Measurements from ENCODE around the gene ADAM8. TPM values are rescaled to one million over a fixed set of nuclear protein-coding genes. Genes with fewer than 3 reads are reported as not detected.

The ADAM8 gene
- total and polyA plus RNA-seq, 2 of the 8 experiments (the other 6 are each of a cell fraction or from before 2014, with no cell fraction given) = 4.6 TPM

DNA sequence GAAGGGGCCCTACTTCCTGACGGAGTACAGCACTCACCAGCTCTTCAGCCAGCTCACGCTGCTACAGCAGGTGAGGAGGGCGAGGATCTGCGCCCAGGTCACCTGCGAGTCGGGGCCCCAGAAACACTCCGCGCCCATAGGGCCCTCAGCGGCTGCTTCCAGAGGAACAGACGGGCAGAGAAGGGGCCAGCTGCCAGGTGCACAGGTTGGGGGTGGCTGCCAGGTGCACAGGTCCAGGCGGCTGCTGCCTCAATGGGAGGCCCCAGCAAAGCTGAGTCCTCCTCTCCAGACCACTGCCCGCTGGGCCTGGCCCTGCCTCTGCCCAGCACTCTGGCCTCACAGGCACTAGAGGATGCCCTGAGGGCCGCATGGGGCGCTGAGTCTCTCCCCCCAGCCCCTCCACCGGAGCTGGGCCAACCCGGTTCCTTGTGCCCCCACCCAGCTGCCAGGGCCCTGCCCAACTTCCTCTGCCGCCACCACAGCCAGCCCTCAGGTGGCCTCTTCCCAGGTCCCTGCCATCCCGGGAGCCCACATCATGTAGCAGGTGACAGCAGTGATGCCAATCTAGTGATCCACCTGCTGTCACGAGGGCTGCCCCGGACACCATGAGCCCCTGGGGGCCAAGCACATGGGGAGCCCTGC lies 63.7 kb downstream of the ADAM8 start:
- Histone ChIP-seq H4K91ac (replicated peaks; ENCODE audit: insufficient read length, low read length) (no peak overlapping the region), H3K18ac (ENCODE audit: extremely low read depth, low read length) (no peak overlapping the region), H2BK12ac (ENCODE audit: low read depth, low read length) (no peak overlapping the region), H2BK20ac (ENCODE audit: low read length) (no peak overlapping the region), H3K9me3 (ENCODE audit: insufficient read depth in 2 of 2, low read depth in 1 of 2, low read length in 1 of 2) (peaks cover 0 to 4% of the 10 kb centered on the region in 2 experiments; a peak in 1 of 4 replicates), H3K4me3 (ENCODE audit: extremely low read depth in 1 of 4, insufficient read depth in 2 of 4, low read depth in 3 of 4, low read length in 4 of 4) (no peak overlapping the region), H3K23ac (ENCODE audit: insufficient read length) (no peak overlapping the region), H3K9ac (replicated peaks in 1 of 4; ENCODE audit: extremely low read depth in 1 of 4, low read depth in 3 of 4, low read length in 3 of 4) (no peak overlapping the region), H4K8ac (ENCODE audit: extremely low read depth, insufficient read depth, low read length) (no peak overlapping the region), H3K23me2 (ENCODE audit: low read depth, low read length) (peaks cover 8% of the 10 kb centered on the region), H2BK5ac (ENCODE audit: low read depth, low read length) (no peak overlapping the region), H3K36me3 (ENCODE audit: control insufficient read depth in 2 of 4, insufficient read depth in 4 of 4, low read length in 3 of 4) (no peaks in the 10 kb centered on the region; a peak in 3 of 8 replicates), H2AK5ac (ENCODE audit: low read depth, low read length) (no peak overlapping the region), H3K4ac (replicated peaks; ENCODE audit: insufficient read length, low read depth, low read length) (no peak overlapping the region), H4K5ac (ENCODE audit: insufficient read length, low read depth, low read length) (no peak overlapping the region), H2BK120ac (replicated peaks; ENCODE audit: low read depth, low read length) (no peak overlapping the region), H4K20me1 (replicated peaks in 1 of 2; ENCODE audit: control insufficient read depth in 1 of 2, insufficient read depth in 2 of 2, low read length in 2 of 2) (peaks cover 0 to 12% of the 10 kb centered on the region in 2 experiments), H2BK15ac (ENCODE audit: low read length) (no peak overlapping the region), H3K4me1 (replicated peaks in 1 of 4; ENCODE audit: control insufficient read depth in 3 of 4, insufficient read depth in 4 of 4, low read length in 3 of 4) (no peaks in the 10 kb centered on the region; a peak in 1 of 7 replicates), H3K4me2 (ENCODE audit: insufficient read depth in 1 of 2, low read depth in 2 of 2, low read length in 2 of 2) (no peak overlapping the region), H3K14ac (ENCODE audit: insufficient read length) (no peak overlapping the region), H3K56ac (replicated peaks; ENCODE audit: insufficient read length, low read depth, low read length) (no peak overlapping the region), H2AFZ (ENCODE audit: low read length) (no peak overlapping the region), H3K27me3 (replicated peaks in 1 of 4; ENCODE audit: control insufficient read depth in 3 of 4, extremely low read depth in 1 of 4, insufficient read depth in 3 of 4, low read length in 3 of 4) (no peaks in the 10 kb centered on the region; a peak in 1 of 7 replicates), H3K27ac (ENCODE audit: low read depth, low read length) (no peak overlapping the region), H3K79me2 (ENCODE audit: control insufficient read depth in 1 of 2, insufficient read depth in 2 of 2, low read length in 2 of 2) (no peaks in the 10 kb centered on the region), H3K79me1 (ENCODE audit: low read depth, low read length) (no peaks in the 10 kb centered on the region)
- ChIA-PET POLR2A (ENCODE audit: partially characterized antibody) (interaction anchor here (1.4 to 2.0 kb wide), 3 partner anchors 9 to 51 kb away, joined by 3 to 7 read pairs (median 6); no protein-coding TSS in a partner anchor), CTCF (ENCODE audit: partially characterized antibody) (interaction anchor here (0.6 to 1.9 kb wide), 7 partner anchors 13 to 308 kb away, joined by 3 to 5 read pairs (median 3); no protein-coding TSS in a partner anchor)
- DNase-seq (ENCODE audit: low read depth in 1 of 2, low spot score in 2 of 2) (no peak), FAIRE-seq (no peak)
- TF ChIP-seq ZNF274 (IDR thresholded peaks at IDR 0.05; ENCODE audit: borderline replicate concordance, extremely low read depth, low read length) = no peak
- no peak for TF ChIP-seq HDAC6 (IDR thresholded peaks at IDR 0.05; ENCODE audit: low read depth, low read length)
- TF ChIP-seq CREB1 (IDR thresholded peaks at IDR 0.05) = no peak
- no peak for TF ChIP-seq KDM4A (IDR thresholded peaks at IDR 0.05; ENCODE audit: low read depth, low read length, severe bottlenecking)
- 97% methylated on average over 17 of the region's 20 CpGs; no CpG with 5 or more reads in 1 of the 2 experiments for WGBS, 2 experiments (ENCODE audit: extremely low coverage in 1 of 2, insufficient coverage in 1 of 2, insufficient read length in 1 of 2, insufficient replicate concordance in 2 of 2, low coverage in 1 of 2, low lambda C conversion rate in 2 of 2, missing lambda C conversion rate in 1 of 2)
